EH (cell line): Measurements from ENCODE around the gene INSM2.

Experiments used
- DNase-seq: peaks from one replicate; pipeline ENCODE4 v3.0.0-alpha.2; 2015; ENCODE audit warnings: low read depth

INSM2 gene

DNA sequence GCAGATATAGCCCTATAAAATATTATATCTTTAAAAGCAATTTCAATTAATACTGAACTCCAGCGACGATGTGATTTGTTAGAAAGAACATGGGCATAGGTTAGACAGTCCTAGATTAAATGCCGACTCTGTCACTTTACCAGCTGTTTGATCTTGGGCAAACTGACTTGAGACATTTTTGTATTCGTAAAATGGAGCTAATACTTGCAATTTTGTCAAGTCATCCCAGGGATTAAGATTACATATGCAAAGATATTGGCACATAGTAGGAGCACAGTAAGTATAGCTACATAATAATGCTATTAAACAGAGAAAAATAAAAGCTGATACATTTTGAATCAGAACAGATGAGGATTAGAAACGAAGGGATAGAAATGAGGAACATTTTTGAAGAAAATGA is 9.0 kb downstream of the INSM2 start:
- no peak for DNase-seq

DNA sequence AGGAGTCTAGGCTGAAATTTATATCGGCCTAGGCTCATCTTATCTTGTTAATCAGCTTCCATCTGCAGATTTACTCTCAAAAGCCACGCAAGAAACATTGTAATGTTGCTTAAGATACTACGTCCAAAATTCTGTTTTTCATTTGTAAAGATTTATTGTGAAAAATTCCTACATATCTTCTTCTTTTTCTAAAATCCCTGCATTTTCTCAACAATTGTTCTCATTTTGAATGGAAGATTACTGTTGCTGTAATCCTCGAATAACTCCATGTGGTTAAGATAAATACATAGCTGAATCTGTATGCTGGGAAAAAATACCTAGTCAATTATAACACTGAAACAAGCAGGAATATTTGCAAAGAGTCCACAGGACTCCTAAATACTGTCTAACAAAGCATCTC is 15.6 kb downstream of the INSM2 start:
- DNase-seq, result no peak

DNA sequence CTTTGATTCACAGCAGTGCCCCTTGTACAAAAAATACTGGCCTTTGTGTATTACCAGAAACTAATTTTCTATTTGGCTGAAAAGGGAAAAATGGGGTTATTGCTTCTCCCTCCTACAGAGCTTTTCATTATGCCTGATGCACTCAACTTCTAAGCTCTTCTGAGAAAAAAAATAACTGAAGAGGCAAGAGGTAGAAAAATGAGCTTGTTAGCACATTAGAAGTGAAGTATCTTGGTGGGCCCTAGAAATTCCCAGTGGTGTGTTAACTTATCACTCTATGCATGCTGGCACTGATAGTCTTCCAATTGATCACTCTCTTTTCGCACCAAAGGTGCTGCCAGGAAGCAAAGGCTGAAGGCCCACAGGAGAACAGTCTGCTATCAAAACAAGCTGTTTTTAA is 17.1 kb downstream of the INSM2 start:
- no peak for DNase-seq

DNA sequence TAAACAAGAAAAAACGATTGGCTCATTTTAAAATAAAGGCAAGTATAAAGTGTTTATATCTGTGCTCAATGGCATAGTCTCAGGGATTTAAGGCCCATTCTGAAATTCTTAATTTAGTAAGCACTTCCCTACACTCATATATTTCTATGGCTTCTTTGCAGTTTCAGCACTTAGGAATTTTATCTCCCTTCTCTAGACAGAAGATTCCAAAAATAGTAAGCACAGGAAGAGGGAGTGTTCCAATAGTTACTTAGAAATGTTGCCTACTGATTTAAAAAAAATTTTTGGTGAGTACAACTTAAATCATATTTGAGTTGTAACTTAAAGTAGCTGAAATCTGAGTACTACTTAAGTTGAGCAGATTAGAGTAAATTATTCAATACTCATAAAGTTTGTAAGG is 19.8 kb downstream of the INSM2 start:
- DNase-seq, result peak; percentile 78

DNA sequence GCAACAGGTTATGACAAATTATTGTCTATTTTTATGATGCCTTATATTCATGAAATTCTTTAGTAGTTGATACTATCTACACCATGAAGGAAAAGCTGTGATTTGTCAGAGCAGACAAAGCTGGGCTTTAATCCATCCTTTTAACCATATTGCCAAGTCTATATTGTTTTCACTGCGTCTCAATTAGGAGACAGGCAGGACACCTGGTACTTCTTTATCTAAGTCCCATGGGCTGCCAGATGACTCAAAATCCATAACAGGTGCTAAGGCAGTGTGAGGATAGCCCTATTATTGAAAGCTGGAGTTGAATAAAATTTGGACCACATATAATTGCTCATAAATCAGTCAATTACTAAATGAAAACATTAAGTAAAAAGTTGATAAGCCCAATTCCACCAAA is 22.6 kb downstream of the INSM2 start:
- DNase-seq, result no peak

DNA sequence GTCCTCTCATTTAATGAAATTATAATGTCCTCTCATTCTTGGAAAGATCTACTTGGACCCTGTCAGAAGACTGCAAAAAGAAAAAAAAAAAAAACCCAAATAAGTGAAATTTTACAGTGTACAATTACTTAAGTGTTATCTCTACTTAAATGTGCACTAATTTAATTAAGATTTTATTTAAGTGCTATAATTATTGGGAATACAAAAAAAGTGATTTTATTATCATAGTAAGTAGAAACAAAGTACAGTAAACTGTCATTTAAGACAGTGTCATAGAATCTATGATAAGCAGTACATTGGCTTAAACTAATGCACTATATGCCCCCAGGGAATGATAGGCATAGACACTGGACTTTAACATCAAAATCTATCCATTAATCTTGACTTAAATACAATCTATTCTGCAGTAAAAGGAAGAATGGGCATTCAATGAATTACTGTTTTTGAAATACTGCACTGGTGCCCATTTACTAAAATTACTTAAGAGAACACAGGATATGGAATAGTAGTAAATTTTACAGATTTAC is 23.3 kb downstream of the INSM2 start:
- no peak for DNase-seq

DNA sequence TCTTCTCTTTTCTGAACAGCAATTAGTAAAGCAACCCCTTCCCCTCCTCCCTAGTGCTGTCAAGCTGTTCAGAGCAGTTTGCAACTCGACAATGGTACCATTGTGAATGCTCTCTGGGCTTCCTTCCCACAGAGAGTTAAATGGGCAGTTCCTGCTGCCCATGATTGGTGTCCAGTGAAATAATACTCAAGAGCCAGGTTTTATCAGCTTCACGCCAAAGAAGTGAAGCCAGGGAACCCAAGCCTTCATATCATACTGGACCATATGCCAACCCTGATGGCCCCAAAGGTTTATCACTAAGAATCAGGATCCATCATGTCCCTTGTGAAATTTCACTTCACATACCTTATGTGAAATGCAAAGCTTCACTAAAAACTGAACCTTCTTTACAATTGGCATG is 24.7 kb downstream of the INSM2 start:
- no peak for DNase-seq

DNA sequence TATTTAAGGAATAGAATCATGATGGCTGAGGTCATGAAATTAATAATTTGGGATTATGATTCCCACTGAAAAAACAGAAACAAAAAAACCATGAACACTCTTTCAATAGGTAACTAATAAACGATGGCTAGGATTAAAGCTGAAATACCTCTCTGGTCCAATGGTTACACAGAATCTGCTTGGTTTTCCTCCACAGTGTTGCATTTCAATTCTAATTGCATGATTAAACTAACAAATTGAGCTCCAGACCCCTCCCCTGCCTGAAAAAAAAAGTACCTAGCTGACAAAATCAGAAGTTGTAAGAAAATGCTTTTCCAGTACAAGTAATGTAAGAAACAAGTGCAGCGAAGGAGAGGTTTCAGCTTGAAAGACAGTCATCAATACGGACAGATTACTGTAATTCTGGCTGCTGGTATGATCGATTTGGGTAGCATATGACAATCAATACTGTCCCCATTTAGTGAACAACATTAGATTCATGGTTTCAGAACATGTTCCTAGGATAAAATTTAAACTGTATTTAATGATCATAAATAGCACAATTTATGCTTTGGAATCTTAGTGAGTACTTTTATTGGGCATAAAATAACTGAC is 32.0 kb downstream of the INSM2 start:
- no peak for DNase-seq

DNA sequence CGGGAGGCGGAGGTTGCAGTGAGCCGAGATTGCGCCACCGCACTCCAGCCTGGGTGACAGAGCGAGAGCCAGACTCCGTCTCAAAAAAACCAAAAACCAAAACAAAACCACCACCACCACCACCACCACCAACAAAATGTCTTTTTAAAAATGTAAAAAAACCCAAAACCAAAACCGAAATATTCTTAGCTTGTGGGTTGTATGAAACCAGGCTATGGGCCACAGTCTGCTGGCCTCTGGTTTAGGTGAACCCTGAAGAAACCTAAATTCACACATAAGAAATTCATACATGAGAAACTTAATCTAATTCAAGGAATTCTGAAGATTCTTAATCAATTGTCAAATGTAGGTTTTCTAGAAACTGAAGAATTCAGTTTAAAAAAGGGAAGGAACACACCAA is 37.6 kb downstream of the INSM2 start:
- no peak for DNase-seq

DNA sequence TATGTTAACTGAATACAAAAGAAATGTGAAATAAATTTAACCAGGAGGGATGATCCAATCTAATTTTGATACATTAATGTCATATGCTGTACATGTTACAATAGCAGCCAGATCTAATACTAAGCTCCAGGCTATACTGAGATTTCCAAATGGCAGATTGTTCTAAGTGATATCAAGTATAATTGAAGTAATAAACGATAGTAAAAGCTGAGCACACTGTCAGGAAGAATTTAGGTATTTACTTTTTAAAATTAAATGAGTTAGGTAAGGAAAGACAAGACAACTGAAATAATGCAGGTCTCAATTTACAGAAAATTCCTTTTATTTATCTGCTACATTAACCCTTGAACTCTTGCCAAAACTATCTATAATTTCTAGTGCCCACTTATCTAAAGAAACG is 39.9 kb downstream of the INSM2 start:
- DNase-seq, result no peak

DNA sequence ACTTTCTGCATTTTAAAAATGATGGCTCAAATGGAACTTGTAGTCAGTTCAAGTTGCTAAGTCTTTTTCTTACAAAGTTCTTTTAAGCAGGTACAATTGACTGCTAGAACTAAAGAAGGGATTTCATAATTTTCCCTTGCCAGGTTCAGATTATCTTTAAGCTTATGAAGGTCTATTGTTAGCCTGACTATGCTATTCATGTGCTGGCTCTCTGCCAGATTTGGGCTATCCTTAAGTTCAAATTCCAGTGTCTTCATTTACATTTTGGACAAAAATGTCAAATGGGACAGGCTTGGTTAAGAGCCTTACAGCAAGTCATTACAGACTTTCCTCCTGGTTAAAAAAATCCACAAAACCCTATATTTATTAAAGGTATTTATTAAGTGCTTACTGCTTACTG is 42.3 kb downstream of the INSM2 start:
- peak; percentile 16 for DNase-seq

DNA sequence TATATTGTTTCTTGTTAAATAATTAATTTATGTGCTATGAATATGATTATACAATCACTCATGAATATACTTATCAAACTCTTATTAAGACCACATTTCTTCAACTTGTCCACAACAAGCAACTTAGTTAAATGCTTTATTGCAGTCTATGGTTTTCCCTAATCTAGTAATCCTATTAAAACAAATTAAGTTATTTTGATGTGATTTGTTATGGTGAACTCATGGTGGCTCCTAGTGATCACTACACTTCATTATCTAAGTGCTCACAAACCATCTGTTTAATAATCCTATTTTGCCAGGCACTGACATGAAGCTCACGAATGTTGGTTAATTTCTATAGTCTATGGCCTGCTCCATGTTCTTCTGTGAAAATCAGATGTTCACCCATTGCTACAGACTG is 42.9 kb downstream of the INSM2 start:
- DNase-seq, result no peak

DNA sequence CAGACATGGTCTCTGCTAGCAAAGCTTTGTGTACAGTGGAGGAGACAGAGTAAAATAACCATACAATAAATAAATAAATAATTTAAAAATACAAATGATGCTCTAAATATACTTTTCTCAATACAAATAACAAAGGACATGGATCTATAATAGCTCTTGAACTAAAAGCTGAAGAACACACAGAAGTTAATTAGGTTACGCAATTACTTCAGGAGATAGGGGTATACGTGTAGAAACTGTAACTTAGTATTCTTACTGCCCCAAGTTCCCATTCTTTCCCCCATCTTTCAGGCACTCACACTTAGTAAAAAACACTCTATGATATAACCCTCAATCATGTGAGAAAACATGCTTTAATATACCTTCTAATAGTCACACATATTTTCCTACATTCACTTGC is 44.2 kb downstream of the INSM2 start:
- no peak for DNase-seq

DNA sequence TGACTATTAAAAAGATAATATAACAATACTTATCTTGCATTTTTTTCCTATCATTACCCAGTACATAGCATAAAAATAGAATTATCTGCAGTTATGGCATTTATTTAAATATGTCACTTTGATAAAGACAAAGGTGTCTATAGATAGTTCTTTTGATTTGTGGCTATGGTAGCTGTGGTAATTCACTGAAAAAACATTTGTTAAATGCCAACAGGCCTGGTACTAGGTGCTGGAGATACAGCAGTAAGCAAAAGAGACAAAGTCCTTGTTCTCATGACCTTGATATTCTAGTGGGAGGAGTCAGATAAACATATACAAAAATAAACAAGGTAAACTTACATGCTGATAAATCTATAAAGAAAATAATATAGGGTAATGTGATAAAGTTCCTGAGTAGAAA is 44.7 kb downstream of the INSM2 start:
- no peak for DNase-seq
